ENCODE results near the gene BCAT1.

DNA sequence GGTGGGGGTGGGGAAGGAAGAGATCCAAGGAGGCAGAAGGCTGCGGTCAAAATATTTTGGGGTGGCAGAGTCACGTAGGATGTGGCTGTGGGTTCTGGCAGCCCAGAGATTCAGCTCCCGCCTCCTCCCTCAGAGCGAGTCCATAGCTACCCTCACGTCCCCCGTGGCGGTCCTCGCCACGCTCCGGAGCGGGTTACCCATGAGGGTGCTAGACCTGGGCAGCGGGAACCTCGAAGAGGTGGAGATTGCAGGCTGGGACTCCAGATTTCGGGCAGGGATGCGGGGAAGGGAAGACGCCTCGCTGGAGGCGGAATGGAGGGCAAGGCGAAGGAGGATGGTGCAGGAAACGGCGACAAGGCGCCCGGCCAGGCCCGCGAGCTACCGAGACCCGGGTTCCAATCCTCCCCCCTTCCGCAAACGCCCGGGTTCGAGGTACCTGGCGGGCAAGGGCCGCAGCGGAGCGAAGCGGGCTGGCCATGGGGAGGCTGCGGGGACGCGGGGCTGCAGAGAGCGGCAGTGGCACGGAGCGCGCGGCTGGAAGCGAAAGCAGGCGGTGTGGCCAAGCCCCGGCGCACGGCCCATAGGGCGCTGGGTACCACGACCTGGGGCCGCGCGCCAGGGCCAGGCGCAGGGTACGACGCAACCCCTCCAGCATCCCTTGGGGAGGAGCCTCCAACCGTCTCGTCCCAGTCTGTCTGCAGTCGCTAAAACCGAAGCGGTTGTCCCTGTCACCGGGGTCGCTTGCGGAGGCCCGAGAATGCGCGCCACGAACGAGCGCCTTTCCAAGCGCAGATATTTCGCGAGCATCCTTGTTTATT, 46.2 kb downstream of the BCAT1 start:
- TF ChIP-seq CTCF (IDR thresholded peaks at IDR 0.05) (no peak), POLR2A (IDR thresholded peaks at IDR 0.05) (no peak), POLR2AphosphoS5 (IDR thresholded peaks at IDR 0.05) (no peak)
